HG02852 (cell line): ENCODE data around the gene COX7A2L.

Source experiments
- ATAC-seq: cut with Tn5 transposase; IDR thresholded peaks from one replicate; pipeline ENCODE4 v1.9.1; 2021; ENCODE audit warnings: mild to moderate bottlenecking, moderate library complexity; ENCODE audit not compliant: unreplicated experiment

COX7A2L gene

DNA sequence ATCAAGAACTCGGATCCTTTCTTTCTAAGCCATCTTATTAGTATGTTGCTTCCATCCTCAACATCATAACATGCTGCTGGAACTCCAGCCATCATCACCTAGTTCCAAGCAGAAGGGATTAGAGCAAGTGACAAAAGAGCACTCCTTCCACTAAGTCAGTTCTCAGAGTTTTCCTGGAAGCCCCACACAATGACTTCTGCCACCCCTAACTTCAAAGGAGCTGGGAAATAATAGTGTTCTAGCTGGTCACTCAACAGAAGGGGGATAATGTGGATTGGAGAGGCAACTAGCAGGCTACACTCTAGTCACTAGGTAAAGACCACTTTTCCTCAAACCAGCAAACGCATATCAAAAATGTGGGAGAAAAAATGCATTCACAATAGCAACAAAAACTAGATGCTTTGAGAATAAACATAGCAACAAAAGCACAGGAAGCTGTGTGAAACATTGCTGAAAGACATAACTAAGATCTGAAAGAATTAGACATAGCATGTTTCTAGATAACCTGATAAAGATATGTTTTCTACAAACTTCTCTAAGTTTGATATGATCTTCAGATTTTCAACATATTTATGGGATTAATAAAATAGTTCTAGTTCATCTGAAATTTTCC lies 39.5 kb downstream of the COX7A2L start:
- ATAC-seq, result no peak

DNA sequence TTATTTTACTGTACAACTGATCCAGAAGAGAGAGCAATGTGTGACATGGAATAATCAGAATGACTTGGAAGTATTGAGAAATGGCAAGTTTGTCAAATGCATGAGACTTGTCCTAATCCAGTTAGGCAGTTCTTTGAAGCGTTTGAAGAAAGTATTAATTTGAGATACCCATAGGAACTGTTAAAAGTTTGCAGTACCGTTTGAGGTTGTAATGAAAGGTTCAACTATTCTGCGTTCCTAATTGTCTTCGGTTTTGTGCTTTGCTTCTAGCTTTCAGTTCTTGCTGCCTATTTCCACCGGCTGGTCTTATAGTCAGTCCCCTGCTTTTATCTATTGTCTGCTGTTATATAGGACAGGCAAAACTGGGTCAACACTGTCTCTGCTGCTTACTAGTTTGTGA lies 41.8 kb downstream of the COX7A2L start:
- ATAC-seq, result no peak

DNA sequence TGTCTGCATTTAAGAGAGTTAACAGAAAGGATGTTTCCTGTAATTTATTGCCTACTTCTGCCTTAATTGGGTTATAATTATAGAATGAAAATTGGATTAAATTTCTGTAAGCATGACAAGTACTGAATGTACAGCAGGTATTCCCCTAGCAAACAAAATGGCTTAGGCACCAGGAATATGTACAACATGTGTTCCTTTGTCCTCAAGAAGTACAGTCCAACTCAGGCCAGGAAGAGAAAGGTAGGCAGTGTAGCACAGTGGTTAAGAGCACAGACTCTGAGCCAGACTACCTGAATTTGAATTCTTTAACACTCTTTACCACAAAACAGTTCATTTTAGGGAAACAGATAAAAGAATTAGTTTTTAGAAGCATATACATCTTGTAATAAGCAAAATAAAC lies 43.1 kb downstream of the COX7A2L start:
- no peak for ATAC-seq

DNA sequence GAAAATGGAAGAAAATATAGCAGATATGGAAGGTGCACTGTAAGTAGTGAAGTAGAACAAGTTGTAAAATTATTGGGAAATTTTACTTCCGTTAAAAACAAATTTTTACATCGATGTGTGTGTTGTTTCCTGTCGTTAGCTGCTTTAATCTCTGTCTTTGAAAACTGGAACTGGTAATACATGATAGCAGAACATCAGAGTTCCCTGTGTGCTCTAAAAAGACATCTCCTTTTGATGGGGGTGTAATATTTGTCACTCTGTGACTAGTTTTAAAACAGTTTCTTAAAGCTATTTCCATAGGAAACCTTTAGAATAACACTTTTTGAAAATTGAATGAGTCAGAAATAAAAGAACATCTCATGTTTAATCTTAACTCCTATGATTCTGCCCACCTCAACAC lies 43.5 kb downstream of the COX7A2L start:
- ATAC-seq, result no peak

DNA sequence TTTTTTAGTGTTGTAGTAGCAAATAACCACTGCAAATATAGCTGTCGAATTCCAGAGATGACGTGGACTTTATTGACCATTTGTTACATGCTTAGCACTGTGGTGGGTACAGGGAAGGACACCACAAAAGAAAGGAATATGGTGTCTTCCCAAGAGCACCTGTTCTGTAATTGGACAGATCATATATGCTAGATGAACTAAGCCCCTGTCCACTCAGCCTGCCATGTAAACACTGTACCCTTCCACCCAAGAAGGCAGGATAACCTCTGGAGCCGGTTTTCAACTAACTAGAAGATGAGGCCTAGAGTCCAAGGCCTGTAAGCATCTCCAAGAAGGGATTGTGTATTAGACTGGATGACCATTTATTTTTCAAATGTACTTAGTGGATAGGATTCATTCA lies 44.1 kb downstream of the COX7A2L start:
- ATAC-seq, result no peak

DNA sequence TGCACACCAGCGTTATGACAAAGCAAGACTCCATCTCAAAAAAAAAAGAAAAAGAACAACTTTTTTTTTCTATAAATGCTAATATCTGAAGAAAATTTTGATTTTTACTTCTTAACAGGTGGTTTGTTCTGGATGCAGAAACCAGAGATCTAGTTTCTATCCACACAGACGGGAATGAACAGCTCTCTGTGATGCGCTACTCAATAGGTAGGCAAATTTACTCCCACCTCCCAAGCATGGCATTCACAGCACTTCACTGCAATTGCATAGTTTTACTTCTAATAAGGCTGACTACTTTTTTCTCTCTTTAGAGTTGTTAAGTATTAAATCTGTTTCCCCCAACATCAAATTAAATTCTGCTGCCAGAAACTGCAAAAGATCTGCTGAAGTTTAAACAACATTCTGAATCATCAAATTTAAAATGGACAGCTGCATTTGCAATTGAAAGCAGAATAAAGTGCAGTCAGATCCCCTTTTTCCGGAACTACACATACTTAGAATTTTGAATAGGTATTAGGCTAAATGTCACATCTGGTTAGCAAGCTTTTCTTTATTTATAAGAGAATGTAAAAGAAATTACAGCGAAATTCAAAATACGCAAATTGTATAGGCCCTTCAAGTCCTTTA lies 45.1 kb downstream of the COX7A2L start:
- ATAC-seq, result no peak

DNA sequence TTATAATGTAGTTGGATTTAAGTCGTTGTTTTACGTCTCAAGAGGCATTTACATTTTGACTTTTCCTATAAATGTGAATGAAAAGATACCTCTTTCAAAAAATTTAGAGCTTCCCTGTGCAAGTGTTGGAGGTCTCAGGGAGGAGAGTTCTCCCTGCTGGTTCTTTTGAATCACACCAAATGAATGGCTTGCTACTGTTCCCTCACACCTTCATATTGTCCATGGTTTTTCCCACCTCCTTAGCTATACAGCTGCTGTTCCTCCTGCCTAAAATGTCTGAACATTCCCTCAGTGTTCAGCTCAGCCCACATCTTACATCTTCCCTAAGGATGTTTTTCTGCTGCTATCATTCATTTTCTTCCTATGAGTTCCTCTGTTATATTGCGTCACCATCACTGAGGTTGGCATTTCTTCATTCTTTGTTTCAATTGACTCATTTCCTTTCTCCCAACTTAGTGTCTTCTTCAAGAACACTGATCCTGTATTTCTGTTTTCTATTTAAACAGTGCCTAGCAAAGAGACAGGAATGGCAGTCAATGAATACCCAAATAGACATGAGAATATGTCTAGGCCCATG lies 46.0 kb downstream of the COX7A2L start:
- no peak for ATAC-seq

DNA sequence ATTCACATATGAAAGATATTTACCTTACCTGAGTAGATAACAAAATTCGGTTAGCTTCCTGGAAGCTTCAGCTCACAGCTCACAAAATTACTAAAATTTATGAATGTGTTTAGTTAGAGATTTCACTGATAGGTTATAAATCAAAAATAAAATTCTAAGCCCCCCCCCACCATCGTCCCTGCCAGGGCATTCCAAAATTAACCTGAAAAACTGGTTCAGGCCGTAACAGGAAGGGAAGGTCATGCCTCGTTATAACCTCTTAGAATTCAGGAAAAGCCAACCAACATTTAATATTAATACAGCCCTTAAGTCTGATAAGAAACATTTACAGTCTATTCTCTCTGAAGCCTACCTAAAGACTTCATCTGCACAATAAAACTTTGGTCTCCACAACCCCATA lies 48.9 kb downstream of the COX7A2L start:
- no peak for ATAC-seq

DNA sequence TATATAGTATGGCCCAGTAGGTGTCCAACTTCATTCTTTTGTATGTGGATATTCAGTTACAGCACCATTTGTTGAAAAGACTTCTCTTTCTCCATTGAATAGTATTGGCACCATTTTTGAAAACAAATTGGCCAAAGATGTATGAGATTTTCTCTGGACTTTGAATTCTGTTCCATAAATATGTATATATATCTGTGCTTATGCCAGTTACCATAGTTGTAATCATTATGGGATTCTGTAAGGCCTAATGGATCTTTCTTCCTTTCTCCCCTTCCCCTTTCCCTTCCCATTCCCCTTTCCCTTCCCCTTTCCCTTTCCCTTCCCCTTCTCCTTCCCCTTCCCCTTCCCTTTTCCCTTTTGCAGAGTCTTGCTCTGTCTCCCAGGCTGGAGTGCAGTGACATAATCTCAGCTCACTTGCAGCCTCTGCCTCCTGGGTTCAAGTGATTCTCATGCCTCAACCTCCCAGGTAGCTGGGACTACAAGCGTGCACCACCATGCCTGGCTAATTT lies 51.0 kb downstream of the COX7A2L start:
- no peak for ATAC-seq

DNA sequence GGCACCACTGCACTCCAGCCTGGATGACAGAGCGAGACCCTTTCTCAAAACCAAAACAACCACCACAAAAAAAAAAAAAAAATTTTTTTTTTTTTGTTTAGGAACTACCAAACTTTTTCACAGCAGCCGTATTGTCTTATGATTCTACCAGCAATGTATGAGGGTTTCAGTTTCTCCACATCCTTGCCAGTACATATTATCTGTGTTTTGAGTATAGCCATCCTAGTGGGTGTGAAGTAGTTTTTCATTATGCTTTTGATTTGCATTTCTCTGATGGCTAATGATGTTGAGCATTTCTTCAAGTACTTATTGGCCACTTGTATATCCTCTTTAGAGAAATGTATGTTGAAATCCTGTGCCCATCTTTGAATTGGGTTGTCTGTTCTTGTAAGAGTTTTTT lies 51.7 kb downstream of the COX7A2L start:
- no peak for ATAC-seq

DNA sequence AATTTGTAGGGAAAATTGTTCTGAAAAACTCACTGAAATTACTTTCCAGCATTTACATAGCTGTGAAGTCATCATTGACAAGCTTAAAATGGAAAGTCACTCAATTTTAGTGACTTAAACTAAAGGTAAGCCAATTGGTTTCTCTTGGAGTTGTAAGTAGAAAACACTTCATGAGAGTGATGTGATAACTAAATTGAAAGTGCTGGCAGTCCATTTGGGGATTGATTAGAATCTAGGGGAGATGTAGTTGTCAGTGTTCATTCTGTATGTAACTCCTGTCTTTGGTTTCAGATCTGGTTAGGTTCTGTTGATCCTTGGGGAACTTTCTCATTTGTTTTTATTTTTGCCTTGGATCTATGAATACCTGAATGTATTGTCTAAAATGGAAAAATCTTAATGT lies 53.8 kb downstream of the COX7A2L start:
- no peak for ATAC-seq

DNA sequence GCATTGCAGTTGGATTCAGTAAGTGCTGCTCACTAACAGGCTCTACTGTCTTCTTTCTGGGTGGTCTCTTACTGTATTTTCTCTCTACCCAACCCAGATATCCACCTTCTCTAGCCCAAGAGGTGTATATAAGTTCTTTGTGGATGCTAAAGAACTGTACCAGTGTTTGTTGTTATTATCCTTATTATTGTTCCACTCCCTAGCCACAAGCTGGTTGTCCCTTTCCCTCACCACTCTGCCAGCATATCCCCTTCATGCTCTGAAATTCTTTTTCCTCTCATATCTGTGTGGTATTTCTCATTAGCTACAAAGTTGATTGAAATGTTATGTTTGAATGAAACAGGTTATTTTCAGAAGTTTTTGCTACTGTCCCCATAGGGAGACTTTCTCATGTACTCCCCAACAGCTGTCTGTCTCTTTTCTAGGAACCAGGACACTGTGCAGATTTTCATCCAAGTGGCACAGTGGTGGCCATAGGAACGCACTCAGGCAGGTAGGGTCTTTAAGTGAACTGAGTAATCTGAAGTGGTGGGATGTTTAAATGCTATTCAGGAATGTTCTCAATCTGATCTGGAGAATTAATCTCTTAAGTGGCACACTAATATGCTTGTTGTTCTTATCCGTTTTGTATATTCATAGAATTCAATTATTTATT lies 56.8 kb downstream of the COX7A2L start:
- no peak for ATAC-seq

DNA sequence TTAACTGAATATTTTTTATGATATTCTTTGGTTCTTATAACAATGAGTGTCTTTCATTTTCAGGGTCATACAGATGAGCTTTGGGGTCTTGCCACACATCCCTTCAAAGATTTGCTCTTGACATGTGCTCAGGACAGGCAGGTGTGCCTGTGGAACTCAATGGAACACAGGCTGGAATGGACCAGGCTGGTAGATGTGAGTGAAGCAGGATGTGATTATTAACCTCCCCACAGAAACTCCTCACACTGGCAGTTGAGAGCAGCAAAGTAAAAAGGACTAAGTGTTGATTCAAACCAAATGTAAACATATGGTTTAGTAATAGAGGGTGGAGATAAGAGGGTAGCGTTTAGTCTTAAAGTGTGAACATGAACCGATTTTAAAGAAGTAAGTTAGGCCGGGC lies 57.8 kb downstream of the COX7A2L start:
- no peak for ATAC-seq

DNA sequence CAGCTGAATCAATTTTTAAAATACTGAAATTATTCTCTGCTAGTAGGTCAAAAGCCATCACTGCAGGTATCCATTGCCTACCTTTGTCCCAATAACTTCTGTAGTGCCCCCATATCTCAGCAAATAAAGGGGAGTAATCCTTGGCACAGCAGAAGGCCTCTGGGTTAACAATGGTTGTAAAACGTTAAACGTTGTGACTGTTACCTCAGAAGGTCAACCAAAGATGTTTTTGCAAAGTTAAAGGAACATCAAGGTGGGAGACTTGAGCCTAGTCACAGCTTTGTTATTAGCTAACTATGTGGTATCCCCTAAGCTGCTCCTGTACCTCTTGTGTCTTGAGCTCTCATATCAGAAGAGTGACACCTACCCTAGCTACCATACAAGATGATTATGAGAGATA lies 60.5 kb downstream of the COX7A2L start:
- ATAC-seq, result no peak
